H1 (cell line): Measurements from ENCODE around the gene MAPK1.

Source experiments
- BCL11A ChIP-seq, 2 experiments: IDR thresholded peaks; one replicate each; pipeline ENCODE4 v1.6.1; 2011; ENCODE audit warnings: low read depth in 2 of 2, low read length in 2 of 2, mild to moderate bottlenecking in 2 of 2
- CTCF ChIP-seq, 3 experiments: IDR thresholded peaks; 1 replicate in 2 of 3; 2 replicates in 1 of 3; pipeline versions ENCODE4 v1.5.1 to v1.6.1; 2011; ENCODE audit warnings: low read length in 3 of 3, mild to moderate bottlenecking in 3 of 3, inconsistent platforms in 2 of 3, low read depth in 1 of 3, moderate library complexity in 1 of 3; ENCODE audit not compliant: insufficient read depth in 1 of 3; ENCODE audit errors: control extremely low read depth in 1 of 3
- EZH2 ChIP-seq: fragments of 200-600 bp; sonication (generic); IDR thresholded peaks from 2 replicates; pipeline ENCODE4 v1.7.1; 2012; ENCODE audit warnings: low read depth, mild to moderate bottlenecking, moderate library complexity, low read length, inconsistent platforms; ENCODE audit not compliant: severe bottlenecking
- FOSL1 ChIP-seq: IDR thresholded peaks from 2 replicates; pipeline ENCODE4 v1.6.1; 2011; ENCODE audit warnings: mild to moderate bottlenecking, low read depth, low read length, moderate library complexity; ENCODE audit not compliant: insufficient read depth
- MAX ChIP-seq: IDR thresholded peaks from 2 replicates; pipeline ENCODE4 v1.6.1; 2012; ENCODE audit warnings: inconsistent platforms
- TAF7 ChIP-seq: optimal IDR thresholded peaks from 2 replicates; pipeline ENCODE3; 2011; ENCODE audit warnings: low read depth, mild to moderate bottlenecking, inconsistent platforms, low read length, moderate library complexity, borderline replicate concordance

- no peak for TF ChIP-seq MAX
- TF ChIP-seq BCL11A (IDR thresholded peaks at IDR 0.05; ENCODE audit: low read depth in 2 of 2, low read length in 2 of 2): no peak
- TF ChIP-seq FOSL1: no peak
- no peak for TF ChIP-seq CTCF (IDR thresholded peaks at IDR 0.05; ENCODE audit: control extremely low read depth in 1 of 3, insufficient read depth in 1 of 3, low read depth in 1 of 3, low read length in 3 of 3)
- TF ChIP-seq TAF7: no peak
- TF ChIP-seq EZH2: no peak
Measured at GRCh38 chr22:21714786-21715185, 152.7 kb downstream of the MAPK1 start.
